ENCODE data around the gene WNT7A.

Gene WNT7A

GRCh38 chr3:13815088-13815683, 64.7 kb downstream of the WNT7A start:
- Histone ChIP-seq H3K27me3 (ENCODE audit: insufficient read depth, low read length) (no peaks in the 10 kb centered on the region), H3K4me1 (ENCODE audit: insufficient read depth, low read length) (no peaks in the 10 kb centered on the region), H3K9me3 (ENCODE audit: insufficient read depth, low read depth, low read length) (peaks cover 37% of the 10 kb centered on the region), H3K4me3 (ENCODE audit: low read length) (peak overlapping the region; percentile 30; the same call in 1 of the 2 replicates), H3K27ac (ENCODE audit: low read length) (no peak overlapping the region), H3K9ac (ENCODE audit: low read depth, low read length) (no peak overlapping the region), H3K36me3 (ENCODE audit: insufficient read depth, low read depth, low read length) (no peaks in the 10 kb centered on the region)

GRCh38 chr3:13812034-13812471, 67.8 kb downstream of the WNT7A start:
- H3K9ac ChIP-seq (ENCODE audit: low read depth, low read length) = no peak overlapping the region
- no peaks in the 10 kb centered on the region for H3K4me1 ChIP-seq (ENCODE audit: insufficient read depth, low read length)
- no peaks in the 10 kb centered on the region for H3K36me3 ChIP-seq (ENCODE audit: insufficient read depth, low read depth, low read length)
- H3K27me3 ChIP-seq (ENCODE audit: insufficient read depth, low read length) = no peaks in the 10 kb centered on the region
- H3K27ac ChIP-seq (ENCODE audit: low read length) = no peak overlapping the region
- H3K4me3 ChIP-seq (ENCODE audit: low read length) = no peak overlapping the region
- peaks cover 37% of the 10 kb centered on the region for H3K9me3 ChIP-seq (ENCODE audit: insufficient read depth, low read depth, low read length)

GRCh38 chr3:13811614-13812013, 68.3 kb downstream of the WNT7A start:
- H3K4me1 ChIP-seq (ENCODE audit: insufficient read depth, low read length) = no peaks in the 10 kb centered on the region
- H3K27me3 ChIP-seq (ENCODE audit: insufficient read depth, low read length) = no peaks in the 10 kb centered on the region
- H3K36me3 ChIP-seq (ENCODE audit: insufficient read depth, low read depth, low read length) = no peaks in the 10 kb centered on the region
- 0 out of 2 replicates have a peak overlapping the region, but pooled peaks have one; percentile 21 for H3K9ac ChIP-seq (ENCODE audit: low read depth, low read length)
- no peak overlapping the region for H3K4me3 ChIP-seq (ENCODE audit: low read length)
- H3K9me3 ChIP-seq (ENCODE audit: insufficient read depth, low read depth, low read length) = peaks cover 35% of the 10 kb centered on the region
- H3K27ac ChIP-seq (ENCODE audit: low read length) = no peak overlapping the region

GRCh38 chr3:13808550-13808949, 71.3 kb downstream of the WNT7A start:
- no peak overlapping the region for H3K4me3 ChIP-seq (ENCODE audit: low read length)
- no peak overlapping the region for H3K9ac ChIP-seq (ENCODE audit: low read depth, low read length)
- H3K27me3 ChIP-seq (ENCODE audit: insufficient read depth, low read length) = no peaks in the 10 kb centered on the region
- H3K9me3 ChIP-seq (ENCODE audit: insufficient read depth, low read depth, low read length) = peaks cover 6% of the 10 kb centered on the region; the same call in 1 of the 2 replicates
- no peaks in the 10 kb centered on the region for H3K4me1 ChIP-seq (ENCODE audit: insufficient read depth, low read length)
- no peaks in the 10 kb centered on the region for H3K36me3 ChIP-seq (ENCODE audit: insufficient read depth, low read depth, low read length)
- no peak overlapping the region for H3K27ac ChIP-seq (ENCODE audit: low read length)

GRCh38 chr3:13801361-13802204, 78.3 kb downstream of the WNT7A start:
- no peak overlapping the region for H3K9ac ChIP-seq (ENCODE audit: low read depth, low read length)
- H3K4me1 ChIP-seq (ENCODE audit: insufficient read depth, low read length) = no peaks in the 10 kb centered on the region
- H3K27me3 ChIP-seq (ENCODE audit: insufficient read depth, low read length) = no peaks in the 10 kb centered on the region
- no peaks in the 10 kb centered on the region for H3K36me3 ChIP-seq (ENCODE audit: insufficient read depth, low read depth, low read length)
- no peaks in the 10 kb centered on the region for H3K9me3 ChIP-seq (ENCODE audit: insufficient read depth, low read depth, low read length)
- H3K4me3 ChIP-seq (ENCODE audit: low read length) = no peak overlapping the region
- no peak overlapping the region for H3K27ac ChIP-seq (ENCODE audit: low read length)

- H3K36me3 ChIP-seq (ENCODE audit: insufficient read depth, low read depth, low read length) = no peaks in the 10 kb centered on the region
- no peaks in the 10 kb centered on the region for H3K27me3 ChIP-seq (ENCODE audit: insufficient read depth, low read length)
- no peak overlapping the region for H3K27ac ChIP-seq (ENCODE audit: low read length)
- no peak overlapping the region for H3K9ac ChIP-seq (ENCODE audit: low read depth, low read length)
- no peaks in the 10 kb centered on the region for H3K4me1 ChIP-seq (ENCODE audit: insufficient read depth, low read length)
- no peaks in the 10 kb centered on the region for H3K9me3 ChIP-seq (ENCODE audit: insufficient read depth, low read depth, low read length)
- no peak overlapping the region for H3K4me3 ChIP-seq (ENCODE audit: low read length)
Measured at GRCh38 chr3:13800064-13800463, 79.8 kb downstream of the WNT7A start.

GRCh38 chr3:13798401-13798800, 81.5 kb downstream of the WNT7A start:
- Histone ChIP-seq H3K9me3 (ENCODE audit: insufficient read depth, low read depth, low read length) (no peaks in the 10 kb centered on the region), H3K36me3 (ENCODE audit: insufficient read depth, low read depth, low read length) (no peaks in the 10 kb centered on the region), H3K4me3 (ENCODE audit: low read length) (no peak overlapping the region), H3K27me3 (ENCODE audit: insufficient read depth, low read length) (no peaks in the 10 kb centered on the region), H3K27ac (ENCODE audit: low read length) (no peak overlapping the region), H3K4me1 (ENCODE audit: insufficient read depth, low read length) (no peaks in the 10 kb centered on the region), H3K9ac (ENCODE audit: low read depth, low read length) (no peak overlapping the region)

- Histone ChIP-seq H3K27me3 (ENCODE audit: insufficient read depth, low read length) (peaks cover 3% of the 10 kb centered on the region), H3K4me3 (ENCODE audit: low read length) (no peak overlapping the region), H3K9ac (ENCODE audit: low read depth, low read length) (no peak overlapping the region), H3K27ac (ENCODE audit: low read length) (no peak overlapping the region), H3K4me1 (ENCODE audit: insufficient read depth, low read length) (no peaks in the 10 kb centered on the region), H3K9me3 (ENCODE audit: insufficient read depth, low read depth, low read length) (no peaks in the 10 kb centered on the region), H3K36me3 (ENCODE audit: insufficient read depth, low read depth, low read length) (no peaks in the 10 kb centered on the region)
Measured at GRCh38 chr3:13796701-13797460, 83.0 kb downstream of the WNT7A start.

GRCh38 chr3:13795816-13796215, 84.1 kb downstream of the WNT7A start:
- Histone ChIP-seq H3K9me3 (ENCODE audit: insufficient read depth, low read depth, low read length) (no peaks in the 10 kb centered on the region), H3K4me1 (ENCODE audit: insufficient read depth, low read length) (no peaks in the 10 kb centered on the region), H3K4me3 (ENCODE audit: low read length) (no peak overlapping the region), H3K27me3 (ENCODE audit: insufficient read depth, low read length) (peaks cover 3% of the 10 kb centered on the region), H3K36me3 (ENCODE audit: insufficient read depth, low read depth, low read length) (no peaks in the 10 kb centered on the region), H3K9ac (ENCODE audit: low read depth, low read length) (no peak overlapping the region), H3K27ac (ENCODE audit: low read length) (no peak overlapping the region)

GRCh38 chr3:13794322-13794721, 85.5 kb downstream of the WNT7A start:
- H3K27ac ChIP-seq (ENCODE audit: low read length) = no peak overlapping the region
- H3K4me3 ChIP-seq (ENCODE audit: low read length) = no peak overlapping the region
- H3K9me3 ChIP-seq (ENCODE audit: insufficient read depth, low read depth, low read length) = no peaks in the 10 kb centered on the region
- no peaks in the 10 kb centered on the region for H3K4me1 ChIP-seq (ENCODE audit: insufficient read depth, low read length)
- H3K36me3 ChIP-seq (ENCODE audit: insufficient read depth, low read depth, low read length) = no peaks in the 10 kb centered on the region
- peaks cover 3% of the 10 kb centered on the region for H3K27me3 ChIP-seq (ENCODE audit: insufficient read depth, low read length)
- no peak overlapping the region for H3K9ac ChIP-seq (ENCODE audit: low read depth, low read length)

GRCh38 chr3:13793451-13793850, 86.4 kb downstream of the WNT7A start:
- Histone ChIP-seq H3K27ac (ENCODE audit: low read length) (no peak overlapping the region), H3K9ac (ENCODE audit: low read depth, low read length) (no peak overlapping the region), H3K4me3 (ENCODE audit: low read length) (no peak overlapping the region), H3K4me1 (ENCODE audit: insufficient read depth, low read length) (no peaks in the 10 kb centered on the region), H3K27me3 (ENCODE audit: insufficient read depth, low read length) (peaks cover 3% of the 10 kb centered on the region), H3K36me3 (ENCODE audit: insufficient read depth, low read depth, low read length) (no peaks in the 10 kb centered on the region), H3K9me3 (ENCODE audit: insufficient read depth, low read depth, low read length) (no peaks in the 10 kb centered on the region)

Data from iPS-20b (cell line).